DLD1 (cell line): ENCODE measurements around the gene PLEKHO1.
"Not testable (repeated sequence)": the region's sequence is repeated elsewhere in the genome, so short reads cannot be mapped to it uniquely, and the experiment has no call there.

Experiments
- in situ Hi-C: cut with HindIII; loops from 2 replicates; pipeline ENCODE4 v1.10.0; 2017; ENCODE audit warnings: low sequenced_read_pairs

The PLEKHO1 gene

DNA sequence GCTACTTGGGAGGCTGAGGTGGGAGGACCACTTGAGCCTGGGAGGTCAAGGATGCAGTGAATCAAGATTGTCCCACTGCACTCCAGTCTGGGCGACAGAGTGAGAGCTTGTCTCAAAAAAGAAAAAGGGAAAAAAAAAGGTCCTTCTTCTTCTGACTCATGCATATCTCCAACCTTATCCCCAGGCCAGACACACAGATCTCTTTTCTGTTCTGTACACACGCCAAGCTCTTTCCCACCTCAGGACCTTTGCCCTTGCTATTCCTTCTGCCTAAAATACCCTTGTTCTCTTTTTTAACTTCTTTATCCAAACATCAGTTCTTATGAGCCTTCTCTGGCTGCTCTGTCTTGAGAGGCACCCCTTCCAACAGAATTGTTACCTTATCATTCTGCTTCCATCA, 22.1 kb downstream of the PLEKHO1 start:
- in situ Hi-C loops: no loop called here

DNA sequence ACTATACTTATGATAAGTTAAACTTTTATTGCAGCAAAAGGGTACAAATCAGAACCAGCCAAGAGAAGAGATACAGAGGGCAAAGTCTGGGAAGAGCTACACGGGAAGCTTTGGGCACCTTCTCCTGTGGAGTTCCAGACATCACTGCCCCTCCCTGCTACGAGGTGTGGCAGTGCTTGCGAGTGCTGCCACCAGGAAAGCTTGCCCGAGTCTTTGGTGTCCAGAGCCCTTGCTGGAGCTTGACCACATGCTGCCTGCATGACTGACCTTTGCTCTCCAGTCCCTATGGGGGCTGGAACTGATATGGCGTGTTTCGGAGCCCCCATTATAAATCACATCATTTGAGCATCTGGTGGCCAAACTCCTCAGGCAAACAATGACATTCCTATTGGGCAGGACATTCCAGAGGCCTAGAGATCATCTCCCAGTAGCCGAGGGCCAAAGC, 23.4 kb downstream of the PLEKHO1 start:
- in situ Hi-C loops: no loop called here

DNA sequence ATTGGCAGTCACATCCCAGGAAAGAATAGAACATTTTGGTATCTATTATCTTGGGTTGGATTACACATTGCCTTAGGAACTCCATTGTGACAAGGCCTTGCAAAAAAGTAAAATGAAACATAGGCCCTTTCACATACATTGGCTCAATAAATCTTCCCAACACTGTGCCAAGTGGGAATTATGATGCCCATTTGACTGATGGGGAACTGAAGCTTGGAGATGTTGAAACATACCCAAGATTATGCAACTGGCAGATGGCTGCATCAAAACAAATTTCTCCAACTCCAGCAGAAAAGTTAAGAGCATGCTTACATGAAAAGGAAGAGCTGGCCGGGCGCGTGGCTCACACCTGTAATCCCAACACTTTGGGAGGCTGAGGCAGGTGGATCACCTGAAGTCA, 26.9 kb downstream of the PLEKHO1 start:
- in situ Hi-C loops: no loop called here

DNA sequence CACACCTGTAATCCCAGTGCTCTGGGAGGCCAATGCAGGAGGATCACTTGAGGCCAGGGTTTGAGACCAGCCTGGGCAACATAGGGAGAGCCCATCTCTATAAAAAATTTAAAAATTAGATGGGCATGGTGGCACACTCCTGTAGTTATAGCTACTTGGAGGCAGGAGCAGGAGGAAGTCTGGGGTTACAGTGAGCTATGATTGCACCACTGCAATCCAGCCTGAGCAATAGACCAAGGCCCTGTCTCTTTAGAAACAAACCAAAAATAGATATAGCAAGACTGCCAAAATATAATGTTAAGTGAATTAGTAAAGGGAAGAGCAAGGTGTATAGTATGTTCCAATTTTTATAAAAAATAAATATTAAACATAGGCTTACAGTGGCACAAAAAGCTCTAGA, 28.8 kb downstream of the PLEKHO1 start:
- in situ Hi-C loops: no loop called here

DNA sequence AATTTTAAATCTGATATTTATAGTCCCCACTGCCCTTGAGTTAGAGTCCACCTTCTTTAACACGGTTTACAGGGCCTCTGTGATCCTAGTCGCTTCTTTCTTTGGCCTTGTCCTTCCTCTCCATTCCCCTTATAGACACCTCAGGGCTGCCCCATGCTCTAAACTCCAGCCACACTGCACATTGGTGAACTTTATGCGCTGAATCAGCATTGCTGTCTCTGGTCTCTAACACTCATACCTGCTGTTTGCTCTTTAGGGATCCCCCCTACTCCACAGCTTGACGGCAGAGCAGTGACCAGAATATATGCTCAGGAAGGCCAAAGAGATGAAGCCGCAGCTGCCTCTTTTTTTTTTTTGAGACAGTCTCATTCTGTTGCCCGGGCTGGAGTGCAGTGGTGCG, 30.2 kb downstream of the PLEKHO1 start:
- in situ Hi-C loops: no loop called here

DNA sequence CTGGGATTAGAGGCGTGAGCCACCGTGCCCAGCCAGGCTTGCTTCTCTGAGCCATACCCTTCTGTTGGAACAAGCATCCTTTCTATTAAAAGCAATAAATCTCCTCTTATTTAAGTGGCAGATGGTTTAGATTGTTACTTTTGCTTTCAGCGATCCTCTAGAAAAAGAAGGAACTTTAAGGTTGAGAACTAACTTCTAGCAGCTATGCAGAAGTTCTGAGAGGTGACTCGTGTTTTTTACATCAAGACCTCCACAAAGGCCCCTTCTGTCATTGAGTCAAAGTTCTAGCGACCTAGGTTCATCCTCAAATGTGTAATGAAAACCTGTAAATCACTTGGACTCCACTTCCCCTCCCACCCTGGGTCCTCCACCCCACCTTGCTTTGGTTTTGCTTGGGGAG, 30.8 kb downstream of the PLEKHO1 start:
- in situ Hi-C loops: no loop called here

DNA sequence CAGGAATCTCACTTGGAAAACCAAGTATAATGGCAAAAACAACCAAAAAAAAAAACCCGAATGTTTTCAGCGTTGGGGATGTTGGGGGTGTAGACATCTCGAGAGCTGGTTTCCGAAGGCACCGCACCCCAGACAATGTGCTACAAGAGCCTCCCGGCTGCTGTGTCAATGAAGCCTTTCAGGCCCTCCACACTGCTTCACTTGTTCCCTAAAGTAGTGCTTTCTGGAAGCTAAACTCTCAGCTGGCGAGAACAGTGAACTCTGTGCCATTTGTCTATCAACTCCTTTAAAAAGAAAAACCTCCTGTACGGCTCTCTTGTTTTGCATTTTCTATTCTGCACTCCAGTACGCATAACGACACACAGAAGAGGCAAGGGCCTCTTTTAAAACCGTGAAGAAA, 32.5 kb downstream of the PLEKHO1 start:
- in situ Hi-C loops: no loop called here

DNA sequence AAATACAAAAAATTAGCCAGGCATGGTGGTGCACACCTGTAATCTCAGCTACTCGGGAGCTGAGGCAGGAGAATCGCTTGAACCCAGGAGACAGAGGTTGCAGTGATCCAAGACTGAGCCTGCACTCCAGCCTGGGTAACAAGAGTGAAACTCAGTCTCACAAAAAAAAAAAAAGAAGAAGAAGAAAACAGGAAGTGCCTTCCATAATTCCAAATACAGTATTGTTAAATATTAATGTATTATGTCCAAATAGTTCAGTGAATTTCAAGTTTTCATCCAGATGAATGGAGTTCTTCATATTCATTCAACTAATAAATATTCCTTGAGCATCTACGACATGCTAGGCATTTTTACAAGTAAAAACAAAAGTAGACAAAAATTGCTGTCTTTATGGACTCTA, 33.3 kb downstream of the PLEKHO1 start:
- in situ Hi-C loops: no loop called here

DNA sequence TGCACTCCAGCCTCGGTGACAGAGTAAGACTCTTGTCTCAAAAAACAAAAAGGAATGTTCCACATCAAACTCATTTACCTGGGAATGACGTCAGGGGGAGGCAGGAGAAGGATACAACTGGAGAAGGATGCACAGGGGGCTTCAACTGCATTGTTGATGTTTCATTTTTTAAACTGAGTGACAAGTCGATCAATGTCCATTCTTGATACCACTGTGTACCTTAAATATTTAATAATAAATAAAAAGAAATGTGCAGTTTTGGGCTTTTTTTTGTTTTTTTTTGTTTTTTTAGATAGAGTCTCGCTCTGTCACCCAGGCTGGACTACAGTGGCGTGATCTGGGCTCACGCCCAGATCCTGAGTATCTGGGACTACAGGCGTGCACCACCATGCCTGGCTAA, 35.8 kb downstream of the PLEKHO1 start:
- in situ Hi-C loops: no loop called here

DNA sequence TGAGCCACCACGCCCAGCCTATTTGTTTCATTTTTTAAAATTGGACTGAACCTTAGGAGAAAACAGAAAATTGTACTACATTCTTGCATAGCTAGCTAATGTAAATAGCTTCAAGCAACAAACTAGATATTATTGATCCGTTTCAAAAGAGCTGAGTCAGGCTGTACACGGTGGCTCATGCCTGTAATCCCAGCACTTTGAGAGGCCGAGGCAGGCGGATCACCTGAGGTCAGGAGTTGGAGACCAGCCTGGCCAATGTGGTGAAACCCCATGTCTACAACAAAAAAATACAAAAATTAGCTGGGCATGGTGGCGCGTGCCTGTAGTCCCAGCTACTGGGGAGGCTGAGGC, 36.7 kb downstream of the PLEKHO1 start:
- in situ Hi-C loops: not testable (repeated sequence)

DNA sequence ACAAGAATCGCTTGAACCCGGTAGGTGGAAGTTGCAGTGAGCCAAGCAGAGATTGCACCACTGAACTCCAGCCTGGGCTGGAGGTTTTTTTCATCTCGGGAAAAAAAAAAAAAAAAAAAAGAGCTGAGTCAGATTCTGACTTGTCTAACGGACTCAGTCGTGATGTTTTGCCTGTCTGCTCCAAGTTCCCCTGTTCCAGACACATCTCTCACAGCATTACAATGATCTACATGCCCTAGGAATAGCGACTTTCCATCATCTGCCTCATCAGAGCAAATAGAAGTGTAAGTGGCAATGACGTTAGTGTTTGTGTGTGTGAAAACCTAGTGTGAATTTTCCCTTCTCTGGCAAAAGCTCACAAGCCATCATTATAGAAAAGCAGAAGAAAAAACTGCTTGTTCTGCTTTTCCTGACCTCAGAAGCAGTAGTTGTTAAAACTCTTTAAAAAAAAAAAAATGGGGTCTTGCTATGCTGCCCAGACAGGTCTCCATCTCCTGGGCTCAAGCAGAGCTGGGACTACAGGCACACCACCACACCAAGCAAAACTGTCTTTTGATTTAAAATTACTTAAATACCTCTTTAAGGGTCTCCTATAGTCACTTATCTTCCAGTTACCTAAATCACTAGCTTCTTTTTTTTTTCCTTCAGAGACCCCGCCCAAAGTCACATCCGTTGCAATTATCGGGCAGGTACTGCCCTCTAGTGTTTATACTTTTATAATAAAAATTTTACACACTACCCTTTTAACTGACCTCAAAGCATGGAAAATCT, 37.3 kb downstream of the PLEKHO1 start:
- in situ Hi-C loops: no loop called here

DNA sequence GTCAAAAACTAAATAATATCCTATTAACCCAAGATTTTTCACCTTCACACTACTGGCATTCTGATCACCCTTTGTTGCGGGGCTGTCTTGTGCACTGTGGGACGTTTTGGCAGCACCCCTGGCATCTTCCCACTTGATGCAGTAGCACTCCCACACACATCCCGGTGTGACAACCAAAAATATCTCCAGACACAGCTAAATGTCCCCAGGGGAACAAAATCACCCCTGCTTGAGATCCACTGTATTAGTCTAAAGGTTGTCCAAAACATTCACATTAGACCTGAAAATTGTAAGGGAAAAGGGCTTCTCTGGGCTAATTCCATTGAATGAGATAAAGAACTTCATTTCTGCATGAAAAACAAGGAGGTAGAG, 37.8 kb downstream of the PLEKHO1 start:
- in situ Hi-C loops: no loop called here

DNA sequence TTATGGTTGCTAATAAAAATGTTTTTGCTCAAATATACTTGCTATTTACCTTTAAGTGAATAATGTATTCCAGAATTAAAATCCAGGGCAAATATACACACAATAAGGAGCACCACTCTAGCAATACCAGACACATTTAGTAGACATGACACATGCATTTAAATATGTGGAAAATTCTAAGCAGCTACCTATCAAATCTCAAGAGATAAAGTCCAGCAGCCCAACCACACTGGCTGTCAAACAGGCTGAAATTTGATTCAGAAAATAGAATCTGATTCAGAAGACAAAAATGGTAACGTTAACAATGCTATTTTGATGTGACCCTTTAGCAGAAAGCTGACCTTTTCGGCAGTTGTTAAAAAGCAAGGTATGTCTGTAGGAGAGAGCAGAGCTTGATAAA, 42.3 kb downstream of the PLEKHO1 start:
- in situ Hi-C loops: no loop called here

DNA sequence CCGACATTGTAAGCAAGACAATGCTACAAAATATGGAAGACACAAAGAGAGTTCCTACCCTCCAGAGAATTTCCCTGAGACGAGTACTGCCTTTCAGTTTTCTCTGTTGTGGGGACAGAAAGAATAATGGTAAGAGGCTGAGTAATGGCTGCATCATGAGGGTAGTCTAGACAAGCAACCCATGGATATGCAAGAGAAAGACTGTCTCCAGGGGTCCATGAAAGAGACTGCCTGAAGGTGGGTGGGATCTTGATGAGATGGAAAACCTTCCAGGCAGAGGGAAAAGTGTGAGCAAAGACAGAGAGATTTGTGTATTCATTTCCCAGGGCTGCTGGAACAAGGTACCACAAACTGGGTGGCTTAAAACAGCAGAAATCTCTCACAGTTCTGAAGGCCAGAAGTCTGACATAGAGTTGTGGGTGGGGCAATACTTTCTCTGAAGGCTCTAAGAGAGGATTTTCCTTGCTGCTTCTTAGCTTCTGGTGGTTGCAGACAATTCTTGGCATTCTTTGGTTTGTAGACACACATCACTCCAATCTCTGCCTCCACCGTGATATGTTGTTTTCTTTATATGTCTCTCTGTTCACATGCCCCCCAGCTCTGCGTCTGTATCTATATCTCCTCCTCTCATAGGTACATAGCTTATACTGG, 44.8 kb downstream of the PLEKHO1 start:
- in situ Hi-C loops: no loop called here

DNA sequence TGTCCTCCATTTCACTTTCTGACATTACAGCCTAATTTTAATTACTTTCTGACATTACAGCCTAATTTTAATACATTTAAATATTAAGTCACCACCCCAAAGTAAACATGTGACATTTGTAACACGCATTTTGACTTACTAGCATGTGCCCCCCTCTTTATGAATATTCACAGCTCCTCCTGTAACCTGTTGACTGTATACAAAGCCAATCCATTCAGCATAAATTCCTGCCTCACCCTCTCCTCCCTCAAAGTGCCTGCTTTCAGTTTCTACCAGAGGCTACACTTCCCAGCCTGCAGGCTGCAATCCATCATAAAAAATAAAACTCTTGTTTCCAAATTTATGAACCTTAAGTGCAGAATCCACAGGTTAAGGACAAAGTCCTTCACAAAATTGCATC, 46.7 kb downstream of the PLEKHO1 start:
- in situ Hi-C loops: no loop called here

DNA sequence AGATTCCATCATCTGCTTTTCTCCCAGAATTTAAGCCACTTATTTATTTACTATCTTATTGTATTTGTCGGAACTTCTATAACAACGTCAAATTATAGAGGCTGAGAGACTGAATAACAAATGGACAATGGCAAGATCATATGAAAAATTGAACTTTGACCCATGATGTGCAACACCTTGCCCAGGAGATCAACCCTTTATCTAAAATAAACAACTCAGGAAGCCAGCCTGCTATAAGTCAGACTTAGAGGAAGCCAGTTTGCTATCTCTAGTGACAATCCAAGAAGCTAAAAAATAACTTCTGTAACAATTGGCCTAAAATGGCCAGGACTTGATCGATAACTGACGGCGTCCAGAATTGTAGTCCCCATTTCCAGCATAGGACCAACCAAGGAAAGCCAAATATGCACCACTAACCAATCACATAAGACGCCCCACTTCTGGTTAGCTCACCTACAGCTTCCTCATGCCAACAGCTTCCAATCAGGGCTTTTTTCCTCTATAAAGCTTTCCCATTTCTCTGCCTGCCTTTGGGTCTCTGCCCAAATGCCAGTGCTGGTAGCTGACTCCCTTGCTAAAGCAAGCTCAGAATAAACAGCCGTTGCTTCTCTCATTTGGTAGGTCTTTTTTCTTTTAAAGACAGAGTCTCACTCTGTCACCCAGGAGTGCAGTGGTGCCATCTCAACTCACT, 57.7 kb downstream of the PLEKHO1 start:
- in situ Hi-C loops: no loop called here

DNA sequence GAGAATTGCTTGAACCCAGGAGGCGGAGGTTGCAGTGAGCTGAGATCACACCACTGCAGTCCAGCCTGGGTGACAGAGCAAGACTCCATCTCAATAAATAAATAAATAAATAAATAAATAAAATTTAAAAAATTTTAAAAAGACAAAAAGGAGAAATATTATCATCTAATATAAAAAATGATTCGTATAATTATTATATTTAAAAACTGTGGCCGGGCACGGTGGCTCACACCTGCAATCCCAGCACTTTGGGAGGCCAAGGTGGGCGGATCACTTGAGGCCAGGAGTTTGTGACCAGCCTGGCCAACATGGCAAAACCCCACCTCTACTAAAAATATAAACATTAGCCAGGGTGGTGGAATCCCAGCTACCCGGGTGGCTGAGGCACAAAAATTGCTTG, 58.7 kb downstream of the PLEKHO1 start:
- in situ Hi-C loops: not testable (repeated sequence)
